Fibroblast of lung (primary cell): ENCODE results near the gene CACNA2D3.

ENCODE experiments used
- CTCF ChIP-seq, 2 donors: IDR thresholded peaks in 1 of 2; conservative IDR thresholded peaks in 1 of 2; 1 replicate in 1 of 2; 2 replicates in 1 of 2; pipeline ENCODE4 v1.5.1; 2011 to 2012; ENCODE audit warnings: low read length in 2 of 2, control low read depth in 1 of 2, inconsistent platforms in 1 of 2, low read depth in 1 of 2, mild to moderate bottlenecking in 1 of 2
- EZH2 ChIP-seq: IDR thresholded peaks from 2 replicates; pipeline ENCODE4 v1.5.1; 2012; ENCODE audit warnings: low read length, control low read depth, mild to moderate bottlenecking; ENCODE audit errors: missing control alignments

GRCh38 chr3:54518011-54518675 is 395.8 kb downstream of the CACNA2D3 start:
- TF ChIP-seq CTCF (conservative IDR thresholded peaks at IDR 0.05 in 1 of 2, IDR thresholded peaks at IDR 0.05 in 1 of 2; ENCODE audit: low read depth in 1 of 2, low read length in 2 of 2) = no peak
- no peak for TF ChIP-seq EZH2
